ENCODE data around the gene TBCK. TPM values are rescaled to one million over a fixed set of nuclear protein-coding genes. Genes with fewer than 3 reads are reported as not detected.
"Not testable (repeated sequence)": the region's sequence is repeated elsewhere in the genome, so short reads cannot be mapped to it uniquely, and the experiment has no call there.

Gene TBCK
- total RNA-seq, 2 experiments from 2014 or later, result 24.9 to 30.1 TPM

GRCh38 chr4:106325800-106326199 is 9.8 kb upstream of the TBCK start:
- Mint-ChIP-seq H3K4me3 (no peak overlapping the region), H3K27ac (no peak overlapping the region), H3K9me3 (no peaks in the 10 kb centered on the region), H3K4me1 (ENCODE audit: low read depth) (peaks cover 29% of the 10 kb centered on the region), H3K36me3 (ENCODE audit: low read depth) (peaks cover 36% of the 10 kb centered on the region), H3K27me3 (no peaks in the 10 kb centered on the region)
- ATAC-seq (no peak), DNase-seq (no peak)
- intact Hi-C loops (cut with micrococcal nuclease), result no loop called here
- CTCF ChIA-PET, result interaction anchor here (0.7 kb wide), 1 partner anchor 27 kb away, joined by 4 read pairs; no protein-coding TSS in a partner anchor
- no peak for TF ChIP-seq CTCF (IDR thresholded peaks at IDR 0.05)
- POLR2A ChIA-PET, result interaction anchor here (2.7 kb wide), 1 partner anchor 10 kb away, joined by 8 read pairs; the partner anchor contains the start of genes AIMP1 and TBCK

GRCh38 chr4:106323119-106323518 is 7.1 kb upstream of the TBCK start:
- H3K4me1 Mint-ChIP-seq (ENCODE audit: low read depth), result peaks cover 29% of the 10 kb centered on the region
- H3K27ac Mint-ChIP-seq, result no peak overlapping the region
- H3K9me3 Mint-ChIP-seq, result no peaks in the 10 kb centered on the region
- TF ChIP-seq CTCF (IDR thresholded peaks at IDR 0.05), result no peak
- no peak overlapping the region for H3K4me3 Mint-ChIP-seq
- ATAC-seq (no peak), DNase-seq (no peak)
- H3K36me3 Mint-ChIP-seq (ENCODE audit: low read depth), result peaks cover 36% of the 10 kb centered on the region
- ChIA-PET CTCF (no interaction called here), POLR2A (no interaction called here)
- intact Hi-C loops (cut with micrococcal nuclease), result no loop called here
- no peaks in the 10 kb centered on the region for H3K27me3 Mint-ChIP-seq

- Mint-ChIP-seq H3K4me1 (ENCODE audit: low read depth) (peaks cover 21% of the 10 kb centered on the region), H3K36me3 (ENCODE audit: low read depth) (peaks cover 25% of the 10 kb centered on the region)
- ATAC-seq; H3K4me3 Mint-ChIP-seq; H3K27ac Mint-ChIP-seq; H3K27me3 Mint-ChIP-seq; CTCF ChIA-PET; intact Hi-C loops (cut with micrococcal nuclease); POLR2A ChIA-PET; H3K9me3 Mint-ChIP-seq; DNase-seq: not testable (repeated sequence)
Observed at GRCh38 chr4:106321814-106322213, 5.8 kb upstream of the TBCK start.

GRCh38 chr4:106321168-106321567 is 5.2 kb upstream of the TBCK start:
- peaks cover 25% of the 10 kb centered on the region for H3K36me3 Mint-ChIP-seq (ENCODE audit: low read depth)
- H3K27ac Mint-ChIP-seq; POLR2A ChIA-PET; CTCF ChIA-PET; H3K9me3 Mint-ChIP-seq; DNase-seq; H3K4me3 Mint-ChIP-seq; intact Hi-C loops (cut with micrococcal nuclease); H3K27me3 Mint-ChIP-seq; ATAC-seq: not testable (repeated sequence)
- peaks cover 21% of the 10 kb centered on the region for H3K4me1 Mint-ChIP-seq (ENCODE audit: low read depth)

- intact Hi-C loops (cut with micrococcal nuclease), result no loop called here
- H3K27ac Mint-ChIP-seq, result no peak overlapping the region
- ChIA-PET CTCF (no interaction called here), POLR2A (no interaction called here)
- peaks cover 23% of the 10 kb centered on the region for H3K4me1 Mint-ChIP-seq (ENCODE audit: low read depth)
- no peak for TF ChIP-seq CTCF (IDR thresholded peaks at IDR 0.05)
- no peak overlapping the region for H3K4me3 Mint-ChIP-seq
- peaks cover 25% of the 10 kb centered on the region for H3K36me3 Mint-ChIP-seq (ENCODE audit: low read depth)
- DNase-seq (no peak), ATAC-seq (no peak)
- no peaks in the 10 kb centered on the region for H3K27me3 Mint-ChIP-seq
- no peaks in the 10 kb centered on the region for H3K9me3 Mint-ChIP-seq
Observed at GRCh38 chr4:106320235-106320634, 4.2 kb upstream of the TBCK start.

GRCh38 chr4:106318511-106318910 is 2.5 kb upstream of the TBCK start:
- peaks cover 32% of the 10 kb centered on the region for H3K4me1 Mint-ChIP-seq (ENCODE audit: low read depth)
- ChIA-PET CTCF (no interaction called here), POLR2A (no interaction called here)
- peak overlapping the region; percentile 72 for H3K27ac Mint-ChIP-seq
- H3K27me3 Mint-ChIP-seq, result no peaks in the 10 kb centered on the region
- no peak for TF ChIP-seq CTCF (IDR thresholded peaks at IDR 0.05)
- no peak for DNase-seq
- intact Hi-C loops (cut with micrococcal nuclease), result no loop called here
- H3K4me3 Mint-ChIP-seq, result no peak overlapping the region
- peaks cover 23% of the 10 kb centered on the region for H3K36me3 Mint-ChIP-seq (ENCODE audit: low read depth)
- H3K9me3 Mint-ChIP-seq, result no peaks in the 10 kb centered on the region
- no peak for ATAC-seq

Measured in activated CD8-positive, alpha-beta T cell treated with anti-CD3 and anti-CD28 coated beads for 36 hours (primary cell).